RCC 7860 (cell line): ENCODE data around the gene SLC1A4.

Source experiments
- DNase-seq: peaks from one replicate; pipeline ENCODE4 v3.0.0-alpha.2; 2015; ENCODE audit warnings: low spot score
- FAIRE-seq: peaks from 2 replicates; lab custom pipeline; 2012; peaks lifted over from hg19 to GRCh38; lab: Jason Lieb, UNC

Gene SLC1A4

GRCh38 chr2:64989126-64989981, at the start of gene SLC1A4:
TSS of gene SLC1A4 (plus strand) at chr2:64989399. CDS start at chr2:64989644, 245 bp downstream.
- FAIRE-seq (no peak), DNase-seq (peak; percentile 76)

- FAIRE-seq, result no peak
- DNase-seq, result no peak
Observed at GRCh38 chr2:64941143-64941542, 48.1 kb upstream of the SLC1A4 start.

- FAIRE-seq (no peak), DNase-seq (no peak)
Observed at GRCh38 chr2:64941801-64942200, 47.4 kb upstream of the SLC1A4 start.

- FAIRE-seq, result no peak
- peak; percentile 58 for DNase-seq
Observed at GRCh38 chr2:64942693-64943092, 46.5 kb upstream of the SLC1A4 start.

- peak; percentile 17 for FAIRE-seq
- peak; percentile 83 for DNase-seq
Observed at GRCh38 chr2:64943387-64944150, 45.6 kb upstream of the SLC1A4 start.

- FAIRE-seq, result no peak
- DNase-seq, result no peak
Observed at GRCh38 chr2:64944484-64944883, 44.7 kb upstream of the SLC1A4 start.

- FAIRE-seq (no peak), DNase-seq (peak; percentile 69)
Observed at GRCh38 chr2:64945973-64946768, 43.0 kb upstream of the SLC1A4 start.

GRCh38 chr2:64946769-64947247, 42.4 kb upstream of the SLC1A4 start:
- DNase-seq, result no peak
- FAIRE-seq, result no peak

- DNase-seq (no peak), FAIRE-seq (no peak)
Observed at GRCh38 chr2:64947885-64948284, 41.3 kb upstream of the SLC1A4 start.

GRCh38 chr2:64950226-64951160, 38.7 kb upstream of the SLC1A4 start:
- no peak for FAIRE-seq
- DNase-seq, result no peak

GRCh38 chr2:64951306-64951953, 37.8 kb upstream of the SLC1A4 start:
- DNase-seq (no peak), FAIRE-seq (no peak)

- FAIRE-seq, result no peak
- DNase-seq, result no peak
Observed at GRCh38 chr2:64952096-64952495, 37.1 kb upstream of the SLC1A4 start.

- peak; percentile 38 for DNase-seq
- FAIRE-seq, result peak; percentile 53
Observed at GRCh38 chr2:64952511-64953482, 36.4 kb upstream of the SLC1A4 start.

GRCh38 chr2:64955467-64955866, 33.7 kb upstream of the SLC1A4 start:
- DNase-seq, result no peak
- no peak for FAIRE-seq

- DNase-seq, result no peak
Observed at GRCh38 chr2:64957109-64957903, 31.9 kb upstream of the SLC1A4 start.

GRCh38 chr2:64958556-64958955, 30.6 kb upstream of the SLC1A4 start:
- FAIRE-seq, result no peak
- no peak for DNase-seq

More at GRCh38 chr2:64957109-64957903, 31.9 kb upstream of the SLC1A4 start:
- FAIRE-seq, result no peak

GRCh38 chr2:64960819-64961218, 28.4 kb upstream of the SLC1A4 start:
- DNase-seq (no peak), FAIRE-seq (no peak)
